K562 (cell line): ENCODE data around the gene SASH3. TPM values are rescaled to one million over a fixed set of nuclear protein-coding genes. Genes with fewer than 3 reads are reported as not detected.

Experiments used
- ATAC-seq: fragments of 200-7000 bp; cut with Tn5 transposase; 3 replicates; pipeline ENCODE4 v1.9.1; 2020; ENCODE audit warnings: moderate library complexity
- BruUV-seq: library from RNA; stranded (reverse); fragments of 400-500 nt; replicated peaks from 2 replicates; lab custom pipeline; 2021; lab: Mats Ljungman, UMichigan
- CTCF ChIA-PET: fragments of 300-600 bp; formaldehyde crosslinking; extraction: SDS; loops from one replicate; lab custom pipeline; 2021; ENCODE audit warnings: low intra/inter-chr PET ratio; lab: Yijun Ruan, JAX
- POLR2A ChIA-PET: fragments of 300-600, 350-650 bp; sonication (Branson Sonifier 250); formaldehyde crosslinking; extraction: SDS; loops from one replicate; lab custom pipeline; 2021; ENCODE audit warnings: antibody characterized with exemption, inconsistent platforms; lab: Yijun Ruan, JAX
- DNase-seq, 4 experiments: peaks; one replicate each; pipeline versions ENCODE4 v3.0.0 to v3.0.0-alpha.2; 2011 to 2018; ENCODE audit warnings: low spot score in 3 of 4, mixed read lengths in 3 of 4; ENCODE audit errors: extremely low read depth in 1 of 4
- FAIRE-seq: peaks from 2 replicates; lab custom pipeline; 2011; peaks lifted over from hg19 to GRCh38; lab: Jason Lieb, UNC
- H2AFZ ChIP-seq: 2 replicates; pipeline ENCODE4 v1.6.0; 2011; ENCODE audit warnings: low read depth, low read length, control low read depth, inconsistent platforms
- H3K27ac ChIP-seq: fragments of 200-600 bp; 3 replicates; pipeline ENCODE4 v1.8.0; 2011; ENCODE audit warnings: low read depth, mild to moderate bottlenecking, control low read depth, inconsistent platforms, low read length, moderate library complexity, mixed read lengths; ENCODE audit errors: extremely low read depth
- H3K27me3 ChIP-seq, 2 experiments: fragments of 300-600 bp in 1 of 2; 2 replicates in 1 of 2; 3 replicates in 1 of 2; pipeline versions ENCODE4 v1.6.0 to v1.8.0; 2011; ENCODE audit warnings: inconsistent platforms in 2 of 2, low read length in 2 of 2, mild to moderate bottlenecking in 1 of 2, mixed read lengths in 1 of 2, moderate library complexity in 1 of 2; ENCODE audit not compliant: control insufficient read depth in 2 of 2, insufficient read depth in 2 of 2
- H3K36me3 ChIP-seq: fragments of 300-600 bp; 3 replicates; pipeline ENCODE4 v1.8.0; 2011; ENCODE audit warnings: mild to moderate bottlenecking, low read length, inconsistent platforms; ENCODE audit not compliant: control insufficient read depth, insufficient read depth
- H3K4me1 ChIP-seq, 2 experiments: fragments of 200-600 bp in 1 of 2; replicated peaks in 1 of 2; 2 replicates in 1 of 2; 3 replicates in 1 of 2; pipeline versions ENCODE4 v1.5.1 to v1.8.0; 2011; ENCODE audit warnings: inconsistent platforms in 2 of 2, low read length in 2 of 2, mild to moderate bottlenecking in 1 of 2, mixed read lengths in 1 of 2, moderate library complexity in 1 of 2; ENCODE audit not compliant: control insufficient read depth in 2 of 2, insufficient read depth in 2 of 2
- H3K4me2 ChIP-seq: 2 replicates; pipeline ENCODE4 v1.6.1; 2011; ENCODE audit warnings: low read length, control low read depth, inconsistent platforms, mixed read lengths; ENCODE audit not compliant: insufficient read depth
- H3K4me3 ChIP-seq: fragments of 200-600 bp; sonication (generic), shearing (Covaris generic); 2 replicates; pipeline ENCODE4 v1.5.1; 2016; ENCODE audit warnings: control low read depth, inconsistent platforms
- H3K79me2 ChIP-seq: fragments of 200-600 bp; 3 replicates; pipeline ENCODE4 v1.8.0; 2011; ENCODE audit warnings: low read length, inconsistent platforms; ENCODE audit not compliant: control insufficient read depth, insufficient read depth
- H3K9ac ChIP-seq, 2 experiments: 2 replicates each; pipeline versions ENCODE4 v1.6.0 to v1.6.1; 2011; ENCODE audit warnings: low read depth in 2 of 2, low read length in 2 of 2, control low read depth in 1 of 2, inconsistent platforms in 1 of 2, mild to moderate bottlenecking in 1 of 2, mixed read lengths in 1 of 2; ENCODE audit not compliant: insufficient read depth in 1 of 2
- H3K9me1 ChIP-seq: one replicate; pipeline ENCODE4 v1.6.0; 2011; ENCODE audit warnings: inconsistent platforms, mild to moderate bottlenecking, low read length, moderate library complexity; ENCODE audit not compliant: control insufficient read depth, insufficient read depth
- H3K9me3 ChIP-seq: replicated peaks from 2 replicates; pipeline ENCODE4 v1.5.1; 2011; ENCODE audit warnings: low read depth, low read length, inconsistent platforms; ENCODE audit not compliant: control insufficient read depth, insufficient read depth
- H4K20me1 ChIP-seq: replicated peaks from 2 replicates; pipeline ENCODE4 v1.6.1; 2011; ENCODE audit warnings: low read length, inconsistent platforms, mixed read lengths; ENCODE audit not compliant: control insufficient read depth, insufficient read depth
- BHLHE40 ChIP-seq: IDR thresholded peaks from 2 replicates; pipeline ENCODE4 v1.6.1; 2011; ENCODE audit warnings: low read length, improper control_type of control experiment
- CBX2 ChIP-seq: fragments of 200-600 bp; sonication (generic); IDR thresholded peaks from one replicate; pipeline ENCODE4 v1.6.1; 2012; ENCODE audit warnings: mild to moderate bottlenecking, low read length, inconsistent platforms; ENCODE audit not compliant: insufficient read depth, poor library complexity, severe bottlenecking
- DEAF1 ChIP-seq: fragments of 450-650 bp; formaldehyde crosslinking; IDR thresholded peaks from 2 replicates; pipeline ENCODE4 v1.4.0; 2020; ENCODE audit warnings: mild to moderate bottlenecking, moderate library complexity
- ELF4 ChIP-seq: fragments of 450-650 bp; formaldehyde crosslinking; IDR thresholded peaks from 2 replicates; pipeline ENCODE4 v1.4.0; 2022; ENCODE audit warnings: missing genetic modification characterization
- FUS ChIP-seq: fragments of 200-400 bp; formaldehyde crosslinking; optimal IDR thresholded peaks from 2 replicates; pipeline ENCODE3; 2017; ENCODE audit warnings: low read depth, low read length
- HDAC1 ChIP-seq, 2 experiments: fragments of 450-650 bp; IDR thresholded peaks; 2 replicates each; pipeline ENCODE4 v1.6.1; 2016 to 2017; ENCODE audit warnings: inconsistent platforms in 1 of 2, mild to moderate bottlenecking in 1 of 2, moderate library complexity in 1 of 2
- KLF10 ChIP-seq: fragments of 250-450 bp; sonication (Bioruptor Pico); IDR thresholded peaks from 2 replicates; pipeline ENCODE4 v1.6.1; 2021; ENCODE audit warnings: matching md5 sums
- LCOR ChIP-seq: sonication (generic); formaldehyde crosslinking; IDR thresholded peaks from 2 replicates; pipeline ENCODE4 v1.8.0; 2022; ENCODE audit warnings: mild to moderate bottlenecking, missing genetic modification reagents
- MCM7 ChIP-seq, 2 experiments: fragments of 450-650 bp; IDR thresholded peaks; 2 replicates each; pipeline ENCODE4 v1.6.1; 2016 to 2018
- MEF2A ChIP-seq: IDR thresholded peaks from 2 replicates; pipeline ENCODE4 v1.6.1; 2011; ENCODE audit warnings: low read depth, mild to moderate bottlenecking, low read length, moderate library complexity; ENCODE audit not compliant: control insufficient read depth
- PURB ChIP-seq: sonication (generic); formaldehyde crosslinking; IDR thresholded peaks from 2 replicates; pipeline ENCODE4 v1.9.0; 2021; ENCODE audit warnings: low read depth, mild to moderate bottlenecking, missing genetic modification reagents
- RAD21 ChIP-seq, 2 experiments: fragments of 250-450 bp in 1 of 2; fragments of 450-650 bp in 1 of 2; sonication (Bioruptor Pico) in 1 of 2; formaldehyde crosslinking in 1 of 2; IDR thresholded peaks in 1 of 2; conservative IDR thresholded peaks in 1 of 2; 2 replicates each; pipeline versions ENCODE4 v1.4.0 to v1.8.0; 2020 to 2022; ENCODE audit warnings: mild to moderate bottlenecking in 2 of 2, moderate library complexity in 1 of 2
- RFX7 ChIP-seq: fragments of 250-450 bp; sonication (Bioruptor Pico); IDR thresholded peaks from 2 replicates; pipeline ENCODE4 v1.5.1; 2021; ENCODE audit warnings: mild to moderate bottlenecking
- RUNX1 ChIP-seq: sonication (generic); IDR thresholded peaks from 2 replicates; pipeline ENCODE4 v1.6.1; 2016; ENCODE audit warnings: antibody characterized with exemption, low read depth
- SIX5 ChIP-seq, 2 experiments: IDR thresholded peaks; 2 replicates each; pipeline ENCODE4 v1.6.1; 2011; ENCODE audit warnings: low read length in 2 of 2, borderline replicate concordance in 1 of 2, low read depth in 1 of 2, mild to moderate bottlenecking in 1 of 2, moderate library complexity in 1 of 2; ENCODE audit not compliant: insufficient read depth in 1 of 2
- SUPT5H ChIP-seq: fragments of 450-650 bp; IDR thresholded peaks from 2 replicates; pipeline ENCODE4 v1.6.1; 2016
- ZNF324 ChIP-seq: fragments of 250-450 bp; sonication (Bioruptor Pico); IDR thresholded peaks from 2 replicates; pipeline ENCODE4 v1.4.0; 2020; ENCODE audit warnings: mild to moderate bottlenecking
- ZNF699 ChIP-seq: fragments of 250-450 bp; sonication (Bioruptor Pico); IDR thresholded peaks from 2 replicates; pipeline ENCODE4 v1.8.0; 2021; ENCODE audit warnings: mild to moderate bottlenecking, moderate library complexity; ENCODE audit not compliant: insufficient replicate concordance
- WGBS: fragments of 100-300 bp; shearing (Covaris generic); methylation state at CpG from one replicate; pipeline ENCODE4 v1.1.6; 2016; ENCODE audit warnings: low coverage, mixed read lengths; ENCODE audit not compliant: insufficient coverage; ENCODE audit errors: missing lambda C conversion rate; 5-methylcytosine and 5-hydroxymethylcytosine counted together
- in situ Hi-C: fragments of 300-500 bp; cut with MboI; formaldehyde crosslinking; loops from 4 replicates; pipeline ENCODE4 v1.15.0; 2018; ENCODE audit warnings: inconsistent platforms, mixed read lengths
- intact Hi-C: fragments of 100-400 bp; cut with micrococcal nuclease; formaldehyde crosslinking; loops from 2 replicates; pipeline ENCODE4 v1.14.2; 2022
- polyA plus RNA-seq, 8 experiments: library from polyadenylated mRNA; depleted of rRNA in 4 of 8; stranded (reverse) in 5 of 8; unstranded in 3 of 8; fragments of >200 nt; fragmentation: Nextera tagmentation in 2 of 8; fragmentation: Illumina TruSeq in 1 of 8; extraction: Ambion mirVana in 2 of 8; extraction: Trizol in 1 of 8; gene quantifications; 2 replicates each; pipeline versions ENCODE4 v1.2.1 to v1.2.3, GENCODE V29; 2011 to 2014; ENCODE audit warnings: inconsistent platforms in 1 of 8, missing spikeins in 1 of 8
- total RNA-seq, 7 experiments: library from RNA; depleted of rRNA in 6 of 7; stranded (reverse); fragments of >200 nt in 6 of 7; fragmentation: Illumina TruSeq in 2 of 7; extraction: Trizol in 2 of 7; gene quantifications; 2 replicates each; pipeline versions ENCODE4 v1.2.1 to v1.2.3, GENCODE V29; 2011 to 2021; ENCODE audit warnings: low replicate concordance in 1 of 7
- TF ChIP-seq, protein P1 (sequence below), 2 experiments: fragments of 450-650 bp in 1 of 2; sonication (generic) in 1 of 2; formaldehyde crosslinking in 1 of 2; IDR thresholded peaks in 1 of 2; conservative IDR thresholded peaks in 1 of 2; 2 replicates each; pipeline versions ENCODE4 v1.6.1 to v1.8.1; 2016 to 2023; ENCODE audit warnings: mild to moderate bottlenecking in 2 of 2, moderate library complexity in 2 of 2, inconsistent platforms in 1 of 2, missing genetic modification reagents in 1 of 2
- TF ChIP-seq, protein P2 (sequence below): sonication (generic); formaldehyde crosslinking; IDR thresholded peaks from 2 replicates; pipeline ENCODE4 v1.8.1; 2023; ENCODE audit warnings: mild to moderate bottlenecking, missing genetic modification reagents

Gene SASH3
- total and polyA plus RNA-seq, 9 of the 15 experiments (the other 6 are each of a cell fraction or from before 2014, with no cell fraction given) = 0.03 to 0.72 (median 0.08) TPM

DNA sequence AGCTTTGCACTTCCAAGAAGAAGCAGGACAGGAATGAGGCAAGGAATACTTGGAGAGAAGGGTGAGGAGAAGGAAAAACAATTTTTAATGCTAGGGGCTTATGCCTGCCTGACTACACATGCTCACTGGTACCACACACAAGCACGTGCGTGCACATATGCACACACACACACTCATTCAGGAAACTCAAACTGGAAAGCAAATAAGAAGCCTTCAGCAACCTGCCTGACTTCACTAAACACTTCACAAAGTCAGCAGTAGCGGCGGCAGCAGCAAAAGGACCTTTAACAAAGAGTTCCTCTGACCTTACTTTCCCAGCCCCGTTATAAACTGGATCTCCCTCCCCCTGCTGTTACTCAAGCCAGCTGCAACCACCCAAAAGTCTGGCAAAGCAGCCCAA is 60.6 kb downstream of the SASH3 start:
- Histone ChIP-seq H2AFZ (no peak overlapping the region), H3K36me3 (peaks cover 35% of the 10 kb centered on the region; the same call in 2 of the 3 replicates), H3K4me2 (peak overlapping the region; percentile 52), H3K9me1 (no peaks in the 10 kb centered on the region), H4K20me1 (0 out of 2 replicates have a peak, but pooled peaks cover 3% of the 10 kb centered on the region), H3K4me3 (no peak overlapping the region), H3K9ac (no peak overlapping the region), H3K27me3 (no peaks in the 10 kb centered on the region), H3K27ac (no peak overlapping the region), H3K79me2 (peaks cover 35% of the 10 kb centered on the region), H3K4me1 (peaks cover 8 to 31% of the 10 kb centered on the region in 2 experiments), H3K9me3 (no peaks in the 10 kb centered on the region)
- intact Hi-C loops (loop anchor here (5.0 kb wide), 1 partner anchor 67 kb away; the partner anchor contains the start of gene UTP14A), in situ Hi-C loops (no loop called here)
- 35% methylated on average over 5 of the region's 5 CpGs for WGBS
- ChIA-PET CTCF (no interaction called here), POLR2A (interaction anchor here (0.6 to 1.7 kb wide), 2 partner anchors 10 to 17 kb away, joined by 3 to 4 read pairs; no protein-coding TSS in a partner anchor)
- BruUV-seq = no TSS peak
- TF ChIP-seq KLF10 (CRISPR knock-in tag) (no peak), DEAF1 (CRISPR knock-in tag) (no peak), RUNX1 (no peak), FUS (no peak), CBX2 (no peak), SIX5 (IDR thresholded peaks at IDR 0.05; ENCODE audit: borderline replicate concordance in 1 of 2, insufficient read depth in 1 of 2, low read depth in 1 of 2, low read length in 2 of 2) (no peak), RAD21 (CRISPR knock-in tag; conservative IDR thresholded peaks at IDR 0.05 in 1 of 2, IDR thresholded peaks at IDR 0.05 in 1 of 2) (no peak), PURB (CRISPR knock-in tag) (no peak), ZNF324 (CRISPR knock-in tag) (no peak), ELF4 (CRISPR knock-in tag) (no peak), MCM7 (IDR thresholded peaks at IDR 0.05) (no peak), RFX7 (CRISPR knock-in tag) (no peak), MEF2A (no peak), LCOR (no peak), HDAC1 (IDR thresholded peaks at IDR 0.05) (no peak), ZNF699 (CRISPR knock-in tag) (no peak), SUPT5H (no peak), BHLHE40 (no peak)
- TF ChIP-seq, protein P1, sequence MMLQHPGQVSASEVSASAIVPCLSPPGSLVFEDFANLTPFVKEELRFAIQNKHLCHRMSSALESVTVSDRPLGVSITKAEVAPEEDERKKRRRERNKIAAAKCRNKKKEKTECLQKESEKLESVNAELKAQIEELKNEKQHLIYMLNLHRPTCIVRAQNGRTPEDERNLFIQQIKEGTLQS (IDR thresholded peaks at IDR 0.05) = no peak
- TF ChIP-seq, protein P1 (CRISPR knock-in tag; conservative IDR thresholded peaks at IDR 0.05) = no peak
- TF ChIP-seq, protein P2, sequence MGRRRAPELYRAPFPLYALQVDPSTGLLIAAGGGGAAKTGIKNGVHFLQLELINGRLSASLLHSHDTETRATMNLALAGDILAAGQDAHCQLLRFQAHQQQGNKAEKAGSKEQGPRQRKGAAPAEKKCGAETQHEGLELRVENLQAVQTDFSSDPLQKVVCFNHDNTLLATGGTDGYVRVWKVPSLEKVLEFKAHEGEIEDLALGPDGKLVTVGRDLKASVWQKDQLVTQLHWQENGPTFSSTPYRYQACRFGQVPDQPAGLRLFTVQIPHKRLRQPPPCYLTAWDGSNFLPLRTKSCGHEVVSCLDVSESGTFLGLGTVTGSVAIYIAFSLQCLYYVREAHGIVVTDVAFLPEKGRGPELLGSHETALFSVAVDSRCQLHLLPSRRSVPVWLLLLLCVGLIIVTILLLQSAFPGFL (CRISPR knock-in tag) = no peak
- FAIRE-seq = no peak
- no peak for DNase-seq
- ATAC-seq = no peak
